ENCODE measurements around the gene DFFB. TPM values are rescaled to one million over a fixed set of nuclear protein-coding genes. Genes with fewer than 3 reads are reported as not detected.

The DFFB gene
- total and polyA plus RNA-seq, 9 of the 15 experiments (the other 6 are each of a cell fraction or from before 2014, with no cell fraction given), result 2.3 to 15.8 (median 11.5) TPM

- no peak overlapping the region for H3K4me2 ChIP-seq (ENCODE audit: insufficient read depth, low read length)
- H3K9me3 ChIP-seq (replicated peaks; ENCODE audit: control insufficient read depth, insufficient read depth, low read depth, low read length), result peaks cover 2% of the 10 kb centered on the region; the same call in 1 of the 2 replicates
- CTCF ChIA-PET (ENCODE audit: low intra/inter-chr PET ratio), result no interaction called here
- H4K20me1 ChIP-seq (replicated peaks; ENCODE audit: control insufficient read depth, insufficient read depth, low read length), result no peaks in the 10 kb centered on the region
- WGBS (ENCODE audit: insufficient coverage, low coverage, missing lambda C conversion rate), result 92% methylated on average over 7 of the region's 7 CpGs
- H3K9ac ChIP-seq (ENCODE audit: insufficient read depth in 1 of 2, low read depth in 2 of 2, low read length in 2 of 2), result no peak overlapping the region
- no peaks in the 10 kb centered on the region for H3K27me3 ChIP-seq (ENCODE audit: control insufficient read depth in 2 of 2, insufficient read depth in 2 of 2, low read length in 2 of 2)
- H3K4me3 ChIP-seq, result no peak overlapping the region
- BruUV-seq (replicated peaks), result no TSS peak
- in situ Hi-C loops (cut with MboI) (no loop called here), intact Hi-C loops (cut with micrococcal nuclease) (no loop called here)
- FAIRE-seq (no peak), DNase-seq (ENCODE audit: extremely low read depth in 1 of 4, low spot score in 3 of 4) (no peak), ATAC-seq (no peak)
- POLR2A ChIA-PET, result no interaction called here
- H3K79me2 ChIP-seq (ENCODE audit: control insufficient read depth, insufficient read depth, low read length), result no peaks in the 10 kb centered on the region
- H3K36me3 ChIP-seq (ENCODE audit: control insufficient read depth, insufficient read depth, low read length), result peaks cover 63% of the 10 kb centered on the region
- H3K4me1 ChIP-seq (replicated peaks in 1 of 2; ENCODE audit: control insufficient read depth in 2 of 2, insufficient read depth in 2 of 2, low read length in 2 of 2), result peaks cover 17 to 28% of the 10 kb centered on the region in 2 experiments; a peak in 4 of 5 replicates
- no peak overlapping the region for H2AFZ ChIP-seq (ENCODE audit: low read depth, low read length)
- TF ChIP-seq POLR3A (IDR thresholded peaks at IDR 0.05; ENCODE audit: borderline replicate concordance, extremely low read depth, insufficient read depth, insufficient read length) (no peak), SAFB2 (IDR thresholded peaks at IDR 0.05; ENCODE audit: borderline replicate concordance, low read depth, low read length, severe bottlenecking) (no peak), ZNF347 (CRISPR knock-in tag; IDR thresholded peaks at IDR 0.05; ENCODE audit: low read depth) (no peak), YY1 (IDR thresholded peaks at IDR 0.05; ENCODE audit: borderline replicate concordance in 1 of 3, control insufficient read depth in 1 of 3, extremely low read depth in 1 of 3, insufficient read depth in 3 of 3, insufficient read length in 1 of 3, insufficient replicate concordance in 2 of 3, low read depth in 1 of 3, low read length in 2 of 3) (no peak), PHB (CRISPR knock-in tag; IDR thresholded peaks at IDR 0.05) (no peak), PURB (CRISPR knock-in tag; IDR thresholded peaks at IDR 0.05; ENCODE audit: low read depth) (no peak), SMAD1 (IDR thresholded peaks at IDR 0.05; ENCODE audit: low read depth, low read length, partially characterized antibody) (no peak)
- TF ChIP-seq, protein P1, sequence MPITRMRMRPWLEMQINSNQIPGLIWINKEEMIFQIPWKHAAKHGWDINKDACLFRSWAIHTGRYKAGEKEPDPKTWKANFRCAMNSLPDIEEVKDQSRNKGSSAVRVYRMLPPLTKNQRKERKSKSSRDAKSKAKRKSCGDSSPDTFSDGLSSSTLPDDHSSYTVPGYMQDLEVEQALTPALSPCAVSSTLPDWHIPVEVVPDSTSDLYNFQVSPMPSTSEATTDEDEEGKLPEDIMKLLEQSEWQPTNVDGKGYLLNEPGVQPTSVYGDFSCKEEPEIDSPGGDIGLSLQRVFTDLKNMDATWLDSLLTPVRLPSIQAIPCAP (CRISPR knock-in tag; IDR thresholded peaks at IDR 0.05; ENCODE audit: borderline replicate concordance), result no peak
- TF ChIP-seq, protein P2, sequence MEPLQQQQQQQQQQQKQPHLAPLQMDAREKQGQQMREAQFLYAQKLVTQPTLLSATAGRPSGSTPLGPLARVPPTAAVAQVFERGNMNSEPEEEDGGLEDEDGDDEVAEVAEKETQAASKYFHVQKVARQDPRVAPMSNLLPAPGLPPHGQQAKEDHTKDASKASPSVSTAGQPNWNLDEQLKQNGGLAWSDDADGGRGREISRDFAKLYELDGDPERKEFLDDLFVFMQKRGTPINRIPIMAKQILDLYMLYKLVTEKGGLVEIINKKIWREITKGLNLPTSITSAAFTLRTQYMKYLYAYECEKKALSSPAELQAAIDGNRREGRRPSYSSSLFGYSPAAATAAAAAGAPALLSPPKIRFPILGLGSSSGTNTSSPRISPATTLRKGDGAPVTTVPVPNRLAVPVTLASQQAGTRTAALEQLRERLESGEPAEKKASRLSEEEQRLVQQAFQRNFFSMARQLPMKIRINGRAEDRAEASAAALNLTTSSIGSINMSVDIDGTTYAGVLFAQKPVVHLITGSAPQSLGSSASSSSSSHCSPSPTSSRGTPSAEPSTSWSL (CRISPR knock-in tag; IDR thresholded peaks at IDR 0.05; ENCODE audit: borderline replicate concordance), result no peak
- TF ChIP-seq, protein P3, sequence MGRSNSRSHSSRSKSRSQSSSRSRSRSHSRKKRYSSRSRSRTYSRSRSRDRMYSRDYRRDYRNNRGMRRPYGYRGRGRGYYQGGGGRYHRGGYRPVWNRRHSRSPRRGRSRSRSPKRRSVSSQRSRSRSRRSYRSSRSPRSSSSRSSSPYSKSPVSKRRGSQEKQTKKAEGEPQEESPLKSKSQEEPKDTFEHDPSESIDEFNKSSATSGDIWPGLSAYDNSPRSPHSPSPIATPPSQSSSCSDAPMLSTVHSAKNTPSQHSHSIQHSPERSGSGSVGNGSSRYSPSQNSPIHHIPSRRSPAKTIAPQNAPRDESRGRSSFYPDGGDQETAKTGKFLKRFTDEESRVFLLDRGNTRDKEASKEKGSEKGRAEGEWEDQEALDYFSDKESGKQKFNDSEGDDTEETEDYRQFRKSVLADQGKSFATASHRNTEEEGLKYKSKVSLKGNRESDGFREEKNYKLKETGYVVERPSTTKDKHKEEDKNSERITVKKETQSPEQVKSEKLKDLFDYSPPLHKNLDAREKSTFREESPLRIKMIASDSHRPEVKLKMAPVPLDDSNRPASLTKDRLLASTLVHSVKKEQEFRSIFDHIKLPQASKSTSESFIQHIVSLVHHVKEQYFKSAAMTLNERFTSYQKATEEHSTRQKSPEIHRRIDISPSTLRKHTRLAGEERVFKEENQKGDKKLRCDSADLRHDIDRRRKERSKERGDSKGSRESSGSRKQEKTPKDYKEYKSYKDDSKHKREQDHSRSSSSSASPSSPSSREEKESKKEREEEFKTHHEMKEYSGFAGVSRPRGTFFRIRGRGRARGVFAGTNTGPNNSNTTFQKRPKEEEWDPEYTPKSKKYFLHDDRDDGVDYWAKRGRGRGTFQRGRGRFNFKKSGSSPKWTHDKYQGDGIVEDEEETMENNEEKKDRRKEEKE (IDR thresholded peaks at IDR 0.05; ENCODE audit: borderline replicate concordance in 1 of 2, control insufficient read depth in 1 of 2, low read depth in 2 of 2, low read length in 1 of 2), result no peak
- H3K9me1 ChIP-seq (ENCODE audit: control insufficient read depth, insufficient read depth, low read length), result no peaks in the 10 kb centered on the region
- H3K27ac ChIP-seq (ENCODE audit: extremely low read depth, low read depth, low read length), result no peak overlapping the region
Observed at GRCh38 chr1:3871451-3871805, 14.2 kb downstream of the DFFB start.

Data from K562 (cell line).